Endometrial microvascular endothelial cells (primary cell): ENCODE results near the gene FRY. TPM values are rescaled to one million over a fixed set of nuclear protein-coding genes. Genes with fewer than 3 reads are reported as not detected.
"Not testable (repeated sequence)": the region's sequence is repeated elsewhere in the genome, so short reads cannot be mapped to it uniquely, and the experiment has no call there.

Source experiments
- in situ Hi-C: cut with HindIII; loops from 2 replicates; pipeline ENCODE4 v1.10.0; 2017; ENCODE audit warnings: low sequenced_read_pairs, low pct_unique_long_range_greater_than_20kb; ENCODE audit errors: inconsistent ontology term
- total RNA-seq: library from RNA; depleted of rRNA; stranded (reverse); fragments of >200 nt; gene quantifications from one replicate; pipeline ENCODE4 v1.2.3, GENCODE V29; 2015; ENCODE audit errors: inconsistent ontology term

FRY gene
- total RNA-seq, 1 donor from 2014 or later, result 43.5 TPM

DNA sequence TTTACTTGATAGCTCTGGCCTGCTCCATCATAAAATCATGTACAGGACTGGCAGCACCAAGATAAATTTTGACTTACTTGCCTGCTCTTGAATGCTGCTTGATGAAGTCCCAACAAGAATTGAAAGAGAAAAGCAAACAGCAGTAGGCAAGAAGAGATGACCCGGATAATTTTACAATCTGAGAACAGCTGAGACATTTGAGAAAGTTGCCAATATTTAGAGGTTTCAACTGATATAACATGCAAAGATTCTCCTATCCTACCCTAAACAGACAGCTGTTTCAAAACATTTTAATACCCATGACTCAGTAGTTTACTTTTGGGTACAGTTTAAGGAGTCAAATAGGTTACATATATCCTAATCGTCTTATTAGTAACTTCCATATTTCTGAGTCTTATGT, 5.9 kb downstream of the FRY start:
- in situ Hi-C loops, result no loop called here

DNA sequence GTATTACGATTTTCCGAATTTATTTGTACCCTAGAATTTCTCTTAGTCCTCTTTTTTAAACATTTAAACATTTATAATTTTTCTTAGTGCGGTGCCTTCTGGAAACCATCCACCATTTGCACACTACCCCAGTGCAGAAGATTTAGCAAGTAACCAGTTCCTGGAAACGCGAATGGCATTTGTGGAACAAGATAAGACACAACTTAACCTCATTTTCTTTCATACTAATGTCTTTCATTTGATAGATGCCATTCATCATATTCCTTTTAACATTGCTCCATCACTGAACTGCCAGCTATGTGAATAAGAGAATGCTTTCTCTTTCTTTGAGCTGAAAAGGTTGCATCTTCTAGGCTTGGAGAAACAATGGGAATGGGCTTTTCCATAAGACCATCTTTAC, 6.8 kb downstream of the FRY start:
- in situ Hi-C loops, result no loop called here

DNA sequence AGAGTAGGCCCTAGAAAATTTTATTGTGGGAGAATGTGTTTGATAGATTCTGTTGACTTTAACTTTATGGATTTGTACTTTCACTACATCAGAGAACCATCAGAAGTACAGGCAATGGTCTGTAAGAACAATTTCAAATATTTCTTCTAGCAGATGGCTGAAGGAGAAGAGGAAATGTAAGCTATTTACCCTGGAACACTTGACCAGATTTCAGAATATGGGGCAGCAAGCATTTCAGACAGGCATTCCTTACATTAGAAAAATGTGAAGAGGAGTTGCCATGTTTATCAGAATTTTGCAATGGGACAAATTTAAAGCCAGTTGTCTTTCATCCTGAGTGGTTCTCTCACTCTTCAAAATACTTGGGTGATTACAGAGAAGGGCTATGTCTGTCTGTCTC, 7.5 kb downstream of the FRY start:
- in situ Hi-C loops, result no loop called here

DNA sequence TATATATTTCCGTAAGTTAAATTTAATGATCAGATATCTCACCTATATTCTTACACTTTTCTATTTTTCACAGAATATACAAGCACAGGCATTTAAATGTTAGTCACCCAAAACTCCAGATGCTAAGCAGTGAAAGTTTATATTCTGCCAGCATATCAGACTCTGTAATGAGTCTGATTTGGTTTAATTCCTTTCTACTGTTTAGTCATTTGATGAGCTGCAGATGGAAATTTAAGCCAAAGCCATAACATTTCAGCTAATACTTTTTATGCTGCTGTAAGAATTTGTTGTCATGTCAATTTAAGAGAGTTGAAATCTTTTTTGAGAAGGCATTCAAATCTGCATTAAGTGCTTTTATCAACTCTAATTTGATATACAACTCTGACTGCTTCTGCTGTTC, 8.0 kb downstream of the FRY start:
- in situ Hi-C loops, result no loop called here

DNA sequence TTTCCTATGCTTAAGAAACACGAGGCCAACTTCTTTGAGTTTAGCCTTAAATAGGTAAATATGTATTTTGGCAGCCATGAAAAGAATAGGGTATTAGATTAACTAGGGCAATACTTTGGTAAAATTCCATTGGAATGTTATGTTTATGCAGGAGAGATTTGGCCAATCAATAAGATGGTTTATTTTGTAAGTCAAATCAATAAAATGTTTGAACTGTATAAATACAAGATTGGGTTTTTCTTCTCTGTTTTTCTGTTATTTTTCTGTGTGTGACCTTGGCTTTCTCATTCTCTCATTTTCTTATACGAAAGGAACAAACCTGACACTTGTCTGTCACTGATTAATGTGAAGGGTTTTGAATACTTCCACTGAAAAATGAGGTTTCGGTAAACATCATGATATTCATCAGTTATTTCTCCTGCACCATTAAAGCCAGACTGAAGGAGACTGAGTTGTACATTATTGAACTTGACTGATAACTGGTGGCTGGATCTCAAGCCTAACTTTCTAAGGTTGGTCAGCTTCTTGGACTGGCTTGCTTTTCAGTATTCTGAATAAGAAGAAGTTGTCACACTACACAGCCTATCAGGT, 8.6 kb downstream of the FRY start:
- in situ Hi-C loops, result no loop called here

DNA sequence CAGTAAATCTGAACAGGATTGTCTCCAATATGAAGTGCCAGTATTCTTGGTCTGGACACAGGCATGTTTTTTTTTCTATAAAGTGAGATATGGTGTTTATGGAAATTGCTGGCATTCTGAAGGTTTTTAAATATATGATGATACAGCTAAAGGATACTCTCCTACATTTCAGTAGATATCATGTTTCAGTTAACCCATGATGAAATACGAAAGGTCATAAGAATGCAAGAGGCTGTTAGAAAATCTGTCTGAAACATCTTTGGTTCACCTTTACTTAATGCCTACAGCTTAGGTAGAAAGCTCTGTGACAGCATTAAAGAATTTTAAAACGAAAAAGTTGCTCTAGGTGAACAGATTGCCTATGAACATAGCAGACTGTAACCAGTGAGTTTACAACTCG, 9.1 kb downstream of the FRY start:
- in situ Hi-C loops, result no loop called here

DNA sequence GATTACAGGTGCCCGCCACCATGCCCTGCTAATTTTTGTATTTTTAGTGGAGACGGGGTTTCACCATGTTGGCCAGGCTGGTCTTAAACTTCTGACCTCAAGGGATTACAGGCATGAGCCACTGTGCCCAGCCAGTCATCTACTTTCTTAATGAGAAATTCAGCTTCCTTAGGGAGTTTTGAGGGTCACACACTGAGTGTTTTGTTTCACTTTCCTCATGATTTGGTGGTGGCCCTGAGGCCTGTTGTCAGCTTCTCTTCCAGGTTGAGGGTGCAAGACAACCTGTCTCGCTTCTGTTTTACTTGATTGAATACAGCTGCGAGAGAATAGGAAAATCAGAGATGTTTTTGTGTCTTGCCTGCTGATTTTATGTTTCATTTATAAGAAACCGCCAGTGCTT, 9.9 kb downstream of the FRY start:
- in situ Hi-C loops, result no loop called here

DNA sequence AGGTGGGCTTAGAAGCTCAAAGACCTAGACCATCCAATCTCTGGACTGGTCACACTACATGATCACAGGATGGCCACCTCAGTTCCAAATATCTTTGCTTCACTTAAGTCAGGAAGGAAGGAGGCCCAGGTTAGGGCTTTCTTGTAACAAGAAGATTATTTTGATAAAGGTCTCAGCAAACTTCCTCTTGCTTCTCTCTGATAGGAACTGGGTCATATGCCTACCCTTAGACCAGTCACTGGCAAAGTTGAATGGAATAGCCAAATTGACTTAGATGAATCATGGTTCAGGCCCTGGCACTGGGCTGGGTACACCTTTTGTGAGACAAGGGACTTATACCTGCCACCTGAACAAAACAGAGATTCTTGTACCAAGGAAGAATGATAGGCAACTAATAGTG, 11.0 kb downstream of the FRY start:
- in situ Hi-C loops, result no loop called here

DNA sequence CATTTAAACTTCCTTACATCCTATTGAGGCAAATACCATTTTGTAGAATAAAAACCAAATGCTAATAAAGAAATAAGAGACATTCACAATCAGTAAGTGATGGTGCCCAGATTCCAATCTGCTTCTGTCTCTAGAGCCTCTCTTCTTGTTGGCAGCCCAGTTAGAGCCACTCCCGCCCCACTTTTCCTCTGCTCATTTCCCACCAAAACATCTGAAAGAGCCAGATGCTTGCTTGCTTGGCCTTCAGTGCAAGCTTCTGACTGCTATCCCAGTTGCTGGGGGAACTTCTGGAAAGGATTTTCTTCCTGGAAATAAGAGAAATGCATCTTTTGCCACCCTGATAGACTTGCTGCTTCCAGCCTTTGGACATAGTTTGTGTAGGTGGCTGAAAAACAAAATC, 12.9 kb downstream of the FRY start:
- in situ Hi-C loops, result no loop called here

DNA sequence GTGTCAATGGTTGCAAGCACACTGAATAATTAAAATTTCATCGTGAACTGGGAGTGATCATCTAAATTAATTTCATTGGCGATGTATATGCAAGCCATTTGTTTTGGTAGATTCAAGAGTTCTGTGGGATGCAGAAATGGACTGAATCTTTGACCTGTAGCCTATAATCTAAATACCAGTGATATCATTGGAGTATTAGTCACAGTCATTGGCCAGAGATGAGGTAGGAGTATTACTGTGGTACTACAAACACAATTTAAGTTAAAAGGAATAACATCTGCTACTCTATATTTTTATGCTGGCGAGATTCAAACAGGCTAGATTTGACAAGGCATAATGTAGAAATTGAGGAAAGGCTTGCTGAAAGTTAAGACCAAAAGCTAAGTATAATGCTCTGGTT, 14.0 kb downstream of the FRY start:
- in situ Hi-C loops, result no loop called here

DNA sequence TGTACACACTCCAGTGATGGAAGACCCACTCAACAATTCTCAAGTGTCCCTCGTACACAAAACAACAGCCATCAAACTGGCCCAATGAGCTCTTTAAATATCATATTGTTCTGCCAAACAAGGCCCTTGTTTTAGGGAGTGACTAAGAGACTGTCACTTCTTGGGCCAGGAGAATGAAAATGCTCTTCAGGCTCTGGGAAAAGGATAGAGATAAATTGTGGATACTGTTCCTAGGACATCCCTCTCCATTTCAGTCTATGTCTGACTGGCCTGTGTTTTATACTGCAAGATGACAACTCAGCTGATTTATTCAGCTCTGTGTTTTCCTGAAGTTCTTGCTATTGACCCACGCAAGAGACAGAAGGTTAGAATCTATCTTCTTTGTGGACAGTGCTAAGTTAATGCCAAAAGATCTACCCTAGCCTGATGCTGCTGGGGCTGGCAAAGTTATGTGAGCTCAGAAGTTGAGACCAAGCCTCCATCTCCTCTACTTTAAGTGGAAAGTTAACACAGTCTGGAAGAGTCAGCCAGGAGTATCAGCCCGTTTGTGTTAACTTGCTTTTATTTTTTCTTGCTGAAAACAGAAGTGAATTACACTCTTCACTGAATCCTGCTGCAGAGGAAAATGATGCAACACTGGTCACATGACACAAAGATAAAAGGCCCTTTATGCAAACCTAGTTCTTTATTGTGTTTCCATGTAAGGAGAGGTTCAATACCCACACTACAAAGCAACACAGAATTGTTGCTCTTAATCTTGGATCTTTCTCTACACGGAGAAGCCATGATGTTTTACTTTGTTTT, 14.6 kb downstream of the FRY start:
- in situ Hi-C loops, result no loop called here

DNA sequence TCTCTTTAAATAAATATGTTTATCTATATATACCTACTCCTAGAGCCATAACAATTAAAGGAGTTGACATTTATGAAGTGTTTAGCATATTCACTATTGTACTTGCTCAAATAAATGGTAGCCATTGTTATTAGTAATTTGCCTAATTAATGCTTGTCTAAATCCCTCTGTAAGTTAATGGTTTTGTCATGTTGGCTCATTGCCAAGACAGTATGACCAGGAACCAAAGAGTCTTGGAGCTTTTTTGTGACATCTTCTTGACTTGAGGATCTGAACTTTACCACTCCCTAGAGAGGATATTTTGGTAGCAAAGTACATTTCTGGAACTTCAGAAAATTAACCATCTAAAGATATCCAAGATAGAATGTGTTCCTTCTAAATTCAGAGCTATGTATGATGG, 15.5 kb downstream of the FRY start:
- in situ Hi-C loops, result no loop called here

DNA sequence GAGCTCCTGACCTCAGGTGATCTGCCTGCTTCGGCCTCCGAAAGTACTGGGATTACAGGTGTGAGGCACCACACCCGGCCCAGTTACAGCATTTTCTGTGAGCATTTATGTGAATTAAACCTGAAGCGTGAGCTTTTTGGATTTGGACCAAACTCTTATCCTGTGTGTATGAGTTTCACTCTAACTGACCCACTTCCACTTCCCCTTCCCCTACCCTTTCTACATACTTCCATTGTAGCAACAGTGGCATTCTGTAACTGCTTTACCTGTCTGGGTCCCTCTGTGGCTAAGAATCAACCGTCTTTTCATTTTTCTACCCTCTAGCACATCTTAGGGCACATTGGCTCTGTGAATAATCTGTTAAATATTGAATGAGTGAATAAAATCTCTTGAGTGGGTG, 16.2 kb downstream of the FRY start:
- in situ Hi-C loops, result no loop called here

DNA sequence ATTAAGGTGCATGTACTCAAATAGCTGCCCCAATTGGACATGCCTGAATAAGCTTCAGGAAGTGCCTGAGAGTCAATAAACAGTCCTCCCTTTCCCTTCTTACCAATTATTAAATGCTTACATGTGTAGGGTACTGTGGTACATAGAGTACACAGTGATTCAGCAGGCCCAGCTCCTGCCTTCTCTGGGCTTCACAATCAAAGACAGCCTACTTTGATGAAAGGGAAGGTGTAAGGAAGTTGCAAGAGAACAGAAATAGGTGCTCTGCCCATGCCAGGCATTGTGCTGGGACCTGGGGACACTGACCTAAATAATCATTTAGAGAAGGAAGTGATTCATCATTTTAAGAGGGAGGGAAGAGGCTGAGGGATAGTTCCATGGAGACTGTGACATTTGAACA, 17.2 kb downstream of the FRY start:
- in situ Hi-C loops, result no loop called here

DNA sequence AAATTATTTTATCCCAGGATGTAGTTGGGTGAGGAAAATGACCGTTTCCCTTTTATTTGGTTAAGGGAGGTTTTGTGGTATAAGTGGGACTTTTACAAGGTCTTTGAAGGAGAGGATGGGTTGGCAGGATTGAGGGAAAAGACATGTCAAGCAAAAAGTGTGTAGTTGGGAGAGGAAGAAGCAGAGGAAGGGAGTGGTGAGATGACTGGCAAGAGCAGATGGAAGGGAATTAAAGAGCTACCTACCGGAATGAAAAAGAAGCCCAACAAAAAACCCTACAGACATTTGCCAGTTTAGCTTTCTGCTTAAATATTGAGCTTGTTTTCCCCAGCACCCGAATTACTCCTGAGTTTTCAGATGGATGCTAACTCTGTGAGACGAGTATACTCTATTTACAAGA, 19.6 kb downstream of the FRY start:
- in situ Hi-C loops, result no loop called here

DNA sequence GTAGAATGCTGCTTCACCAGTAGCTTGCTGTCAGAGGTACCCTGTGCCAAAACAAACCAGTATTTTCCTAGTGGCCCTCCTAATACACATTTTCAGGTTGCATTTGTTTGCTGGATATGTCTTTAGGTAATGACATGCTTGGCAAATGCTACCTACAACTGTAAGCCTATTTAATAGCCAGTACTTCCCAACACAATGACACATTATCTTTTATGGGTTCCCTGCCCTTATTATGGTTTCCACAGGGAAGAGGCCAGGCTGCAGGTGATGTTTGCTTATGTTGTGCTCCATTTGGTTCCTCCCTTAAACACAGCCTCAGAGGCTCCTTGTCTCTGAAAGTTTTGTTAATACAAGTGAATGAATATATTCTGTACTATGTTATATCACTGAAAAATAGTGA, 24.7 kb downstream of the FRY start:
- in situ Hi-C loops, result no loop called here

DNA sequence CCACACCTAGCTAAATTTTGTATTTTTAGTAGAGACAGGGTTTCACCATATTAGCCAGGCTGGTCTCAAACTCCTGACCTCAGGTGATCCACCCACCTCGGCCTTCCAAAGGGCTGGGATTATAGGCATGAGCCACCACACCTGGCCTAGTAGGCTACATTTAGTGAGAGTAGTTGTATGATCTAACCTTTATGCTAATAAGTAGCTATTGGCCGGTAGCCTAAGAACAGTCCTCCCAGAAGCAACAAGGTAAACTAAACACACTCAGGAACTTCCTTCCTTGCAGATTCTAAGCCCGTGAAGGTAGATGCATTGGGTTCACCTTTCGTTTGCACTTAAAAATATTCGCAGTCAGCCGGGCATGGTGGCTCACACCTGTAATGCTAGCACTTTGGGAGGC, 25.8 kb downstream of the FRY start:
- in situ Hi-C loops, result not testable (repeated sequence)

DNA sequence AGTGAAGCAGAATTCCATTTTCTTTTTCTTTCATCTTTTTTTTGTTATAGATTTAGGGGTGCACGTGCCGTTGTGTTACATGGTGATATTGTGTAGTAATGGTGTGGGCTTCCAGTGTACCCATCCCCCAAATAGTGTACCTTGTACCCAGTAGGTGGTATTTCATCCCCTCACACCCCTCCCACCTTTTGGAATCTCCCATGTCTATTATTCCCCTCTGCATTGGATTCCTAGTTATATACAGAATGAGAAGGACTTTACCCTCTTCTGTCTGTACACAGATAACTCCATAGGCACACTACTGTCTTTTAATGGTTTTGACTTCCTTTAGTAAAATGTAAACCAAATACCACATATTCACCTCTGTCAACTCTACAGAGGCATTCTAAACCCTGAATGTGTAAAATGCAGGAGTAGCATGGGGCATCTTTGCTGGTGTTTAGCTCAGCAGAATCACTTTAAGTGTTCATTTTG, 28.0 kb downstream of the FRY start:
- in situ Hi-C loops, result no loop called here

DNA sequence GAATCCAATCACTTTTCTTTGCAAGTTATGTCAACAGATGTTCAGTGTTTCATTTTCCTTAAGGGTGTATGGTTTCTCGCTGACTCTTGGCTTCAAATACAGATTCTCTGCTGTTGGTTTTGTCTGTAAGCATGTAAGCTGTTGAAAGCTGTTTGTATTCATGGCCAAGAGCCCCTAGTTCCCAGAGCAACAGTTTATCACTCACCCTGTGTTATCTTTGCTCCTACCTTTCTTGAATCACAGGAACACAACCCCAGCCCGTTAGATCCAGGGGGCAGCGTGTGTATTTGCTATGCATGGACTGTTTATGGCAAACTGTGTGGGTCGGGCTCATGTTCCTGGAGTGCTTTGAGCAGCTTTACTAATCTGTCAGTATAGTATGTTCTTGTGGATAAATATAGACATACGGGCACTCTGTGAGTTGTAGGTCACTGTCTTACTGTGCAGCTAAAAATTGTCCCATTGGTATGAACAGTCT, 28.9 kb downstream of the FRY start:
- in situ Hi-C loops, result no loop called here

DNA sequence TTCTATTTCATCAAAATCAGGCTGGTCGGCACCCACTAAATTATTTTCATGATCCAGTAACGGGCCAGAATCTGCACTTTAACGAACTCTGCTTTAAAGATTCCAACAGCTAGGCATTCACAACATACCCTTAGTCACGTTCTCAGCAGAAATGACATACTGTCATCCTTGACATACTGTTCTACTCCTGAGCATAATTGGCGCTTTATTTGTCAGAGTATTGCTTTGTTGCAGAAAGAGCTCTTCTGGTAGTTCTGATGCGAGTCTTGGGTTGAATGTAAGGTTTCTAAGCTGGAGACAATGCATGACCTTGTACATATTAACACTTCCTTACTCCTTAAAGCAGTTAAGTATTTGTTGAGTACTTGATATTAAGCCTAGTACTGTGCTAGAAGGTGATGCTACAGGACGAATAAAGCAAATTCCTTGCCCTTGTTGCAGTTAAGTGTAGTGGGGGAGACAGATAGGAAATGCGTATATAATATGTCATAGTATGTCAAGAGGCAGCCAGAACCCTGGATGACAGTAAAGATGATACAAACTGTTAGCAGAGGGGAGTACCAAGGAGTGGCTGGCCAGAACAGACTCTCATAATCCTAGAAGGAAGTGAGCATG, 32.2 kb downstream of the FRY start:
- in situ Hi-C loops, result no loop called here
